Astrocyte (in vitro differentiated cells and primary cell): ENCODE data around the gene TBCC.

ENCODE experiments used
- EZH2 ChIP-seq: IDR thresholded peaks from 2 replicates; pipeline ENCODE4 v1.6.1; 2012; ENCODE audit warnings: mild to moderate bottlenecking, low read length, inconsistent platforms; ENCODE audit not compliant: insufficient read depth
- TF ChIP-seq, protein P1 (sequence below): IDR thresholded peaks from 2 replicates; pipeline ENCODE4 v1.5.1; 2011; ENCODE audit warnings: low read depth, mild to moderate bottlenecking, inconsistent platforms, low read length, moderate library complexity; ENCODE audit not compliant: insufficient read depth

DNA sequence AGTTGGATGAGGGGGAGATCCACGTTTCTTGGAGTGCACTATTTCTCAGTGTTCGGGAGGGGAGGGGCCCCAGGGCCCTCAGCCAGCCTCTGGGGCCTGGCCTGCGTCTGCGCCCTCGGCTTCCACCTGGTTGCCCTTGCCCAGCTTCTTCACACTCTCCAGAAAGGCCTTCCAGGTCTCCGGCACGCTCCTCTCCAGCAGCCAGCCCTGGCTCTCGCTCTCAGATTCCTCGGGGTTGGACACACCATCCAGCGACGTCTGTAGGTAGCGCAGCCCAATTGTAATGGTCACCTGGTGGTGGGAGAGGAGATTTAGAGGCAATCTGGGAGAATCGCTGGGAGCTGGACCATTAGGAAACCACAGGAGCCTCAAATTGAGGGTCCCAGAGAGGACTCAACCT lies 47.7 kb downstream of the TBCC start:
- TF ChIP-seq, protein P1, sequence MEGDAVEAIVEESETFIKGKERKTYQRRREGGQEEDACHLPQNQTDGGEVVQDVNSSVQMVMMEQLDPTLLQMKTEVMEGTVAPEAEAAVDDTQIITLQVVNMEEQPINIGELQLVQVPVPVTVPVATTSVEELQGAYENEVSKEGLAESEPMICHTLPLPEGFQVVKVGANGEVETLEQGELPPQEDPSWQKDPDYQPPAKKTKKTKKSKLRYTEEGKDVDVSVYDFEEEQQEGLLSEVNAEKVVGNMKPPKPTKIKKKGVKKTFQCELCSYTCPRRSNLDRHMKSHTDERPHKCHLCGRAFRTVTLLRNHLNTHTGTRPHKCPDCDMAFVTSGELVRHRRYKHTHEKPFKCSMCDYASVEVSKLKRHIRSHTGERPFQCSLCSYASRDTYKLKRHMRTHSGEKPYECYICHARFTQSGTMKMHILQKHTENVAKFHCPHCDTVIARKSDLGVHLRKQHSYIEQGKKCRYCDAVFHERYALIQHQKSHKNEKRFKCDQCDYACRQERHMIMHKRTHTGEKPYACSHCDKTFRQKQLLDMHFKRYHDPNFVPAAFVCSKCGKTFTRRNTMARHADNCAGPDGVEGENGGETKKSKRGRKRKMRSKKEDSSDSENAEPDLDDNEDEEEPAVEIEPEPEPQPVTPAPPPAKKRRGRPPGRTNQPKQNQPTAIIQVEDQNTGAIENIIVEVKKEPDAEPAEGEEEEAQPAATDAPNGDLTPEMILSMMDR = no peak
- TF ChIP-seq EZH2 = no peak
